Measurements from ENCODE around the gene BICC1.
A peak's percentile ranks its signal among the peaks of the same experiment; 100 is the strongest.

The BICC1 gene

GRCh38 chr10:58576751-58577436, 64.2 kb downstream of the BICC1 start:
- no peak for DNase-seq (ENCODE audit: extremely low read depth, low read depth)
- TF ChIP-seq CTCF (IDR thresholded peaks at IDR 0.05; ENCODE audit: low read depth, low read length), result no peak

DNA sequence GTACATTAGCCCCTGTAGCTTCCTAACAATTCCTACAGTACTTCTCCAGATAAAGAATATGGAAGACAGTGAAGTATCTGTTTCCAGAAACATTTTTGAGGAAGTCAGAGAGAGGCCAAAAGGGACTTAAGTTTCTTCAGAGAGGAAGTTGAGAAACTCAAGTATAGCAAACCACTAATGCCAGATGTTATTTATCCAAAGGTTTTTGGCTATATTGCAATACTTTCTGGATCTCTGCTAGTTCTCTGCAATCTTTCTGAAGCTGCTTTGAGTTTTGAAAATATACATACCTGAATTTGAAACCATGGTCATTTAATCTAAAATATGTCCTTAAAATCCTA, 64.7 kb downstream of the BICC1 start:
- DNase-seq (ENCODE audit: extremely low read depth, low read depth), result peak; percentile 62
- no peak for TF ChIP-seq CTCF (IDR thresholded peaks at IDR 0.05; ENCODE audit: low read depth, low read length)

DNA sequence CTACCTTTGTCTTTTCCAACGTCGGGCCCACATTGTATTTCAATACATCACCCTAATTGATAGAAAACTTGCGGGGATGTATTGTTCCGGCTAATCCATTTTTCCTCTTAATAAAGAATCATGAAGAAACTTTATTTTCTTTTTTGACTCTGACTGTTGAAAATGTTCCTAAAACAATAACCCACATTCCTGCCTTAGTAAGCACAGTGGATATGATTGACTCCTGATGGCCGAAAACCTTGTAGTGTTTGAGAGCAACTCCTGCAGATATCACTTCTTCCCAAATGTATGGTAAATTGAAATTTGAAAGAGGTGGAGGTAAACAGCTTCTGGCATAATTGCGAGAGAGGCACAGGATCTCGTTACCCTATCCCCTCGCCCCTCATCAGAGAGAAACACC, 65.7 kb downstream of the BICC1 start:
- TF ChIP-seq CTCF (IDR thresholded peaks at IDR 0.05; ENCODE audit: low read depth, low read length), result no peak
- no peak for DNase-seq (ENCODE audit: extremely low read depth, low read depth)

DNA sequence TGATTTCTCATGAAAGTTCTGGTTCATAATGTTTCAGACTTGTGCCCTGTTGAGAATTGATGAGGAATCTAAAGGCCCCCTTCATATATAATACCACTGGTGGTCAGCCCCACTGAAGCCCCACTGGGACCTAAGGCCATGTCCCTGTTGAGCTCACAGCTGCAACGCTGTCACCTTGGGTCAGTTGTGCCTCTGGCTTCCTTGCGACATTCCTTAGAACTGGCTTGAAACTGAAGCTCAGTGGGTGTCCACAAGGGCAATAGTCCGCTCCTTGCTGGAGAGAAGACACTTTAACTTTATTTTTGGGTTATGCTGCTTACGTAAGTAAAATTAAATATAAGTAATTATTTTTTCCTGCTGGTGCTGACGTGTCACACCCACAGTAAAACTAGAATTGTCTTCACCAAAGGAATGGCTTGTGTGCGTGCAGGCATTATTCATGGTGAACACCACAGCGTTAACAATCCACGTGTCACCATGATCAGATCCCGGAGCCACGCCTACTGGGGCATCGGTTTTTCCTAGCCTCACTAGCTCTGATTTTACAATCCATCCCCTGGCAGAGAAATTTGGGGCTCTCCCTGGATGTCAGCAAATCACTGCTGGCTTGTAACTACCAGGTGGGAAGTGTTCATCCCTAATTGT, 66.5 kb downstream of the BICC1 start:
- DNase-seq (ENCODE audit: extremely low read depth, low read depth), result no peak
- TF ChIP-seq CTCF (IDR thresholded peaks at IDR 0.05; ENCODE audit: low read depth, low read length), result no peak

DNA sequence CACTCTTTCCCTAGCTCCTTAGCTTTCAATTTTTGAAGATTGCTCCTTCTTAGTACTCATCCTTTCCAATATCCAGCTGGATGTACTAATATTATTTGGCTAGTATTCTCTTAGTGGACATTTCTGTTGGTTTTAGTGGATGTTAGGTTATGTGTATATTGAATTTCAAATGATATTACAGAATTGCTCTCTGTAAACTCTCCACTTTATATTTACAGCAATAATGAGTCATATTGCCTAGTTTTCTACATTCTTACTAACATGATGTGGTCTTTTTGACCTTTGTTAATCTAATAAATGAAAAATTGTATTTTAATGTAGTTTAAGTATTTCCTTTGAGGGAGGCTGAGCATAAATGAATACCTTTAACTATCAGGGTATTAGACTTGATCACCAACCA, 69.4 kb downstream of the BICC1 start:
- DNase-seq (ENCODE audit: extremely low read depth, low read depth), result no peak
- TF ChIP-seq CTCF (IDR thresholded peaks at IDR 0.05; ENCODE audit: low read depth, low read length), result no peak

DNA sequence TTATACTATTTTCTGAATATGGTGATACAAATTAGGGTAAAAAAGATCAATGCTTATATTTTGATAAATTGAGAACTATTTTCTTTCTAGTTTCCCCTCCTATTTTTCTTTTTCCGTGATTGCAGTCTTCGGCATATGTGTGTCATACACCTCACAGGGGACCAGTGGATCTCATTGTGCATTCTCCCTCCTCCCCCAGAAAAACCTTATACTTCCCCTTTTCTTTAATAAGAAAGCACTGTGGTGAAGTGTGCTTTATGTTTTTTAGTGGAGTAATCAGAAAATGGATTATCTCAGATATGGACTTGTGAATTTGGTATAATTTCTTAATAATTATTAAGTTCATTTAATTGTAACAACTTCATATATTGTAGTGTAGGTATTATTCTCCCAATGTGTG, 72.8 kb downstream of the BICC1 start:
- TF ChIP-seq CTCF (IDR thresholded peaks at IDR 0.05; ENCODE audit: low read depth, low read length), result no peak
- DNase-seq (ENCODE audit: extremely low read depth, low read depth), result no peak

DNA sequence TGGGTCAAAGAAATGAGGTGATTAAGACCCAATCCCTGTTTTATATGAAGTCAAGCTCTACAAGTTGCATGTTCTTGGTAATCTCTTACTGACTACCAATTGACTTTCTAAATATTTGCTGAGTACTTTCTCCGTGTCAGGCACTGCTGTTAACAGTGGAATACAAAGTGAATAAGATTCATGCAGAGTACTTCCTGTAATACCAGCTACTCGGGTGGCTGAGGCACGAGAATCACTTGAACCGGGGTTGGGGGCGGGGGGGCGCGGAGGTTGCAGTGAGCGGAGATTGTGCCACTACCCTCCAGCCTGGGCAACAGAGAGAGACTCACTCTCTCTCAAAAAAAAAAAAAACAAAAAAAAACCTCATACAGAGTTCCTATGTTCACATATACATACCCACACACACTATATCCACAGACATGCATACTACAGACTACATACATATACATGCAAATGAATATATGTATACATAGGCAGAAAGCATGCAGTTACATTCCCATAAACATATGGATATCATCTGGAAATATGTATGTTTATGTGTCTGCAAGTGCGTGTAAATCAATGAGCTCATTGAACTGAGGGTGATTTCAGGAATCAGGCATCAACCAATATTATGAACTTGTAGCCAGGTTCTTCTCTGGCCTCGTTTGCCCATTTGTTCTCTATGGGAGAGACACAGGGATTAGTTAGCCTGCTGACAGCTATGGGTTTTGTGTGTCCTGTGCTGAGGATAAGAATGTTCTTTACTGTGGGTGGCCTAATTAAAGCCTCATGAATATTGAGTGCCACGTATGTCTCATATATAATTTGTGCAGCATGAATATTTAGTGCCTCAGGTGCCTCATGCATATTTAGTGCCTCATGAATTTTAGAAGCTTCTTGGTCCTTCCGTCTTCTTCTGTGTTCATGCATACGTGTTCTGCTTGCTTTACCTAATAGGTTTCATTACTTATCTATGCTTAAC, 73.9 kb downstream of the BICC1 start:
- TF ChIP-seq CTCF (IDR thresholded peaks at IDR 0.05; ENCODE audit: low read depth, low read length), result no peak
- no peak for DNase-seq (ENCODE audit: extremely low read depth, low read depth)
